ENCODE results near the gene APBB2.

APBB2 gene

GRCh38 chr4:41146716-41147506, 67.4 kb downstream of the APBB2 start:
- TF ChIP-seq PPARA (CRISPR knock-in tag; IDR thresholded peaks at IDR 0.05; ENCODE audit: borderline replicate concordance) (no peak), CSDC2 (CRISPR knock-in tag; IDR thresholded peaks at IDR 0.05) (no peak), ZNF565 (CRISPR knock-in tag; conservative IDR thresholded peaks at IDR 0.05; ENCODE audit: low read depth) (no peak), ZC3H10 (CRISPR knock-in tag; IDR thresholded peaks at IDR 0.05) (no peak), ZFP30 (CRISPR knock-in tag; IDR thresholded peaks at IDR 0.05) (no peak), PATZ1 (CRISPR knock-in tag; IDR thresholded peaks at IDR 0.05; ENCODE audit: borderline replicate concordance) (no peak), ZNF70 (CRISPR knock-in tag; IDR thresholded peaks at IDR 0.05) (no peak), ZFP3 (CRISPR knock-in tag; IDR thresholded peaks at IDR 0.05) (no peak), ZNF8 (CRISPR knock-in tag; IDR thresholded peaks at IDR 0.05) (no peak), SNAI2 (CRISPR knock-in tag; IDR thresholded peaks at IDR 0.05) (no peak), GLIS3 (CRISPR knock-in tag; IDR thresholded peaks at IDR 0.05) (no peak), OSR1 (CRISPR knock-in tag; IDR thresholded peaks at IDR 0.05) (no peak), ARNTL (CRISPR knock-in tag; IDR thresholded peaks at IDR 0.05; ENCODE audit: borderline replicate concordance, low read depth) (no peak), RARB (CRISPR knock-in tag; IDR thresholded peaks at IDR 0.05) (no peak), TSHZ2 (CRISPR knock-in tag; IDR thresholded peaks at IDR 0.05) (no peak), CSRNP3 (CRISPR knock-in tag; IDR thresholded peaks at IDR 0.05) (no peak), CREB5 (CRISPR knock-in tag; IDR thresholded peaks at IDR 0.05; ENCODE audit: low read depth) (no peak), ISL1 (CRISPR knock-in tag; IDR thresholded peaks at IDR 0.05) (no peak)
- no peak for ATAC-seq

- no peak for ATAC-seq
Measured at GRCh38 chr4:41146196-41146595, 68.1 kb downstream of the APBB2 start.

GRCh38 chr4:41145571-41146078, 68.7 kb downstream of the APBB2 start:
- ATAC-seq = no peak
- TF ChIP-seq CSRNP3 (CRISPR knock-in tag; IDR thresholded peaks at IDR 0.05) (no peak), ZNF565 (CRISPR knock-in tag; conservative IDR thresholded peaks at IDR 0.05; ENCODE audit: low read depth) (no peak), RARB (CRISPR knock-in tag; IDR thresholded peaks at IDR 0.05) (no peak), CREB5 (CRISPR knock-in tag; IDR thresholded peaks at IDR 0.05; ENCODE audit: low read depth) (no peak), PPARA (CRISPR knock-in tag; IDR thresholded peaks at IDR 0.05; ENCODE audit: borderline replicate concordance) (no peak), BACH2 (CRISPR knock-in tag; IDR thresholded peaks at IDR 0.05; ENCODE audit: borderline replicate concordance) (no peak), TCF4 (CRISPR knock-in tag; IDR thresholded peaks at IDR 0.05; ENCODE audit: borderline replicate concordance) (no peak), ZC3H10 (CRISPR knock-in tag; IDR thresholded peaks at IDR 0.05) (no peak), TOX (CRISPR knock-in tag; IDR thresholded peaks at IDR 0.05; ENCODE audit: borderline replicate concordance) (no peak), ISL1 (CRISPR knock-in tag; IDR thresholded peaks at IDR 0.05) (no peak), PATZ1 (CRISPR knock-in tag; IDR thresholded peaks at IDR 0.05; ENCODE audit: borderline replicate concordance) (no peak), GLIS3 (CRISPR knock-in tag; IDR thresholded peaks at IDR 0.05) (no peak), CSDC2 (CRISPR knock-in tag; IDR thresholded peaks at IDR 0.05) (no peak), ESRRG (CRISPR knock-in tag; IDR thresholded peaks at IDR 0.05) (no peak), ZNF8 (CRISPR knock-in tag; IDR thresholded peaks at IDR 0.05) (no peak), ARNTL (CRISPR knock-in tag; IDR thresholded peaks at IDR 0.05; ENCODE audit: borderline replicate concordance, low read depth) (no peak)

More at GRCh38 chr4:41146196-41146595, 68.1 kb downstream of the APBB2 start:
- TF ChIP-seq ZFP3 (CRISPR knock-in tag; IDR thresholded peaks at IDR 0.05) (no peak), ARNTL (CRISPR knock-in tag; IDR thresholded peaks at IDR 0.05; ENCODE audit: borderline replicate concordance, low read depth) (no peak), ZNF70 (CRISPR knock-in tag; IDR thresholded peaks at IDR 0.05) (no peak), ESRRG (CRISPR knock-in tag; IDR thresholded peaks at IDR 0.05) (no peak), PPARA (CRISPR knock-in tag; IDR thresholded peaks at IDR 0.05; ENCODE audit: borderline replicate concordance) (no peak), ZC3H10 (CRISPR knock-in tag; IDR thresholded peaks at IDR 0.05) (no peak)

All from SK-N-SH treated with all-trans-retinoic acid at 6 μM for 48 hours (cell line).